Measurements from ENCODE around the gene CTNNBL1. TPM values are rescaled to one million over a fixed set of nuclear protein-coding genes. Genes with fewer than 3 reads are reported as not detected.

CTNNBL1 gene
- total RNA-seq, 1 experiment from 2014 or later = 34.1 TPM

- Histone ChIP-seq H3K4me3 (ENCODE audit: insufficient read depth, low read depth, low read length) (no peak overlapping the region), H3K27me3 (ENCODE audit: control insufficient read depth, insufficient read depth, low read length) (no peaks in the 10 kb centered on the region), H3K36me3 (replicated peaks; ENCODE audit: control insufficient read depth, insufficient read depth, low read length) (peaks cover 2% of the 10 kb centered on the region; the same call in 1 of the 2 replicates)
- peak; percentile 19 for DNase-seq
These were observed 178.3 kb downstream of the CTNNBL1 start for GRCh38 chr20:37872161-37872560.

GRCh38 chr20:37873884-37874283 lies 180.1 kb downstream of the CTNNBL1 start:
- Histone ChIP-seq H3K36me3 (replicated peaks; ENCODE audit: control insufficient read depth, insufficient read depth, low read length) (peaks cover 2% of the 10 kb centered on the region; the same call in 1 of the 2 replicates), H3K4me3 (ENCODE audit: insufficient read depth, low read depth, low read length) (no peak overlapping the region), H3K27me3 (ENCODE audit: control insufficient read depth, insufficient read depth, low read length) (no peaks in the 10 kb centered on the region)
- peak; percentile 26 for DNase-seq

GRCh38 chr20:37875460-37876175 lies 181.8 kb downstream of the CTNNBL1 start:
- Histone ChIP-seq H3K4me3 (ENCODE audit: insufficient read depth, low read depth, low read length) (no peak overlapping the region), H3K36me3 (replicated peaks; ENCODE audit: control insufficient read depth, insufficient read depth, low read length) (peaks cover 2% of the 10 kb centered on the region; the same call in 1 of the 2 replicates), H3K27me3 (ENCODE audit: control insufficient read depth, insufficient read depth, low read length) (no peaks in the 10 kb centered on the region)
- peak; percentile 22 for DNase-seq

GRCh38 chr20:37876863-37877262 lies 183.0 kb downstream of the CTNNBL1 start:
- Histone ChIP-seq H3K4me3 (ENCODE audit: insufficient read depth, low read depth, low read length) (no peak overlapping the region), H3K36me3 (replicated peaks; ENCODE audit: control insufficient read depth, insufficient read depth, low read length) (no peaks in the 10 kb centered on the region; the same call in 1 of the 2 replicates), H3K27me3 (ENCODE audit: control insufficient read depth, insufficient read depth, low read length) (no peaks in the 10 kb centered on the region)
- DNase-seq = no peak

- H3K27me3 ChIP-seq (ENCODE audit: control insufficient read depth, insufficient read depth, low read length) = no peaks in the 10 kb centered on the region
- no peak for DNase-seq
- no peaks in the 10 kb centered on the region; the same call in 1 of the 2 replicates for H3K36me3 ChIP-seq (replicated peaks; ENCODE audit: control insufficient read depth, insufficient read depth, low read length)
- H3K4me3 ChIP-seq (ENCODE audit: insufficient read depth, low read depth, low read length) = no peak overlapping the region
These were observed 184.3 kb downstream of the CTNNBL1 start for GRCh38 chr20:37877832-37878772.

GRCh38 chr20:37878835-37879599 lies 185.2 kb downstream of the CTNNBL1 start:
- no peak overlapping the region for H3K4me3 ChIP-seq (ENCODE audit: insufficient read depth, low read depth, low read length)
- no peaks in the 10 kb centered on the region; the same call in 1 of the 2 replicates for H3K36me3 ChIP-seq (replicated peaks; ENCODE audit: control insufficient read depth, insufficient read depth, low read length)
- H3K27me3 ChIP-seq (ENCODE audit: control insufficient read depth, insufficient read depth, low read length) = no peaks in the 10 kb centered on the region
- DNase-seq = no peak

GRCh38 chr20:37879843-37880242 lies 186.0 kb downstream of the CTNNBL1 start:
- Histone ChIP-seq H3K27me3 (ENCODE audit: control insufficient read depth, insufficient read depth, low read length) (no peaks in the 10 kb centered on the region), H3K36me3 (replicated peaks; ENCODE audit: control insufficient read depth, insufficient read depth, low read length) (no peaks in the 10 kb centered on the region), H3K4me3 (ENCODE audit: insufficient read depth, low read depth, low read length) (no peak overlapping the region)
- DNase-seq = no peak

- Histone ChIP-seq H3K27me3 (ENCODE audit: control insufficient read depth, insufficient read depth, low read length) (no peaks in the 10 kb centered on the region), H3K4me3 (ENCODE audit: insufficient read depth, low read depth, low read length) (no peak overlapping the region), H3K36me3 (replicated peaks; ENCODE audit: control insufficient read depth, insufficient read depth, low read length) (no peaks in the 10 kb centered on the region)
- no peak for DNase-seq
These were observed 187.1 kb downstream of the CTNNBL1 start for GRCh38 chr20:37880726-37881591.

GRCh38 chr20:37881601-37882343 lies 187.9 kb downstream of the CTNNBL1 start:
- no peak for DNase-seq
- H3K36me3 ChIP-seq (replicated peaks; ENCODE audit: control insufficient read depth, insufficient read depth, low read length) = no peaks in the 10 kb centered on the region
- no peaks in the 10 kb centered on the region for H3K27me3 ChIP-seq (ENCODE audit: control insufficient read depth, insufficient read depth, low read length)
- H3K4me3 ChIP-seq (ENCODE audit: insufficient read depth, low read depth, low read length) = no peak overlapping the region

GRCh38 chr20:37882961-37883712 lies 189.3 kb downstream of the CTNNBL1 start:
- Histone ChIP-seq H3K36me3 (replicated peaks; ENCODE audit: control insufficient read depth, insufficient read depth, low read length) (no peaks in the 10 kb centered on the region), H3K4me3 (ENCODE audit: insufficient read depth, low read depth, low read length) (no peak overlapping the region), H3K27me3 (ENCODE audit: control insufficient read depth, insufficient read depth, low read length) (no peaks in the 10 kb centered on the region)
- DNase-seq = no peak

GRCh38 chr20:37885042-37885441 lies 191.2 kb downstream of the CTNNBL1 start:
- no peak overlapping the region for H3K4me3 ChIP-seq (ENCODE audit: insufficient read depth, low read depth, low read length)
- no peak for DNase-seq
- no peaks in the 10 kb centered on the region for H3K27me3 ChIP-seq (ENCODE audit: control insufficient read depth, insufficient read depth, low read length)
- no peaks in the 10 kb centered on the region for H3K36me3 ChIP-seq (replicated peaks; ENCODE audit: control insufficient read depth, insufficient read depth, low read length)

GRCh38 chr20:37885593-37886503 lies 192.0 kb downstream of the CTNNBL1 start:
- Histone ChIP-seq H3K36me3 (replicated peaks; ENCODE audit: control insufficient read depth, insufficient read depth, low read length) (no peaks in the 10 kb centered on the region), H3K4me3 (ENCODE audit: insufficient read depth, low read depth, low read length) (no peak overlapping the region), H3K27me3 (ENCODE audit: control insufficient read depth, insufficient read depth, low read length) (no peaks in the 10 kb centered on the region)
- no peak for DNase-seq
